PFSK-1 (cell line): Measurements from ENCODE around the gene NOP56.
A peak's percentile ranks its signal among the peaks of the same experiment; 100 is the strongest.

Experiments
- FOXP2 ChIP-seq: optimal IDR thresholded peaks from 2 replicates; pipeline ENCODE3; 2011; ENCODE audit warnings: borderline replicate concordance, control low read depth, inconsistent platforms; ENCODE audit not compliant: insufficient read depth; ENCODE audit errors: extremely low read length, extremely low read depth
- POLR2AphosphoS5 ChIP-seq: IDR thresholded peaks from 2 replicates; pipeline ENCODE4 v1.6.1; 2012; ENCODE audit warnings: low read depth, mild to moderate bottlenecking, control low read depth, low read length, moderate library complexity
- SIN3A ChIP-seq: IDR thresholded peaks from 2 replicates; pipeline ENCODE4 v1.6.1; 2012; ENCODE audit warnings: mild to moderate bottlenecking, low read length, moderate library complexity, borderline replicate concordance; ENCODE audit not compliant: insufficient read depth
- TF ChIP-seq, protein P1 (sequence below), 2 experiments: IDR thresholded peaks; 2 replicates each; pipeline versions ENCODE4 v1.6.1 to v1.8.0; 2011 to 2012; ENCODE audit warnings: low read depth in 2 of 2, low read length in 2 of 2, control low read depth in 1 of 2, inconsistent platforms in 1 of 2, mild to moderate bottlenecking in 1 of 2, moderate library complexity in 1 of 2; ENCODE audit not compliant: insufficient read depth in 1 of 2

DNA sequence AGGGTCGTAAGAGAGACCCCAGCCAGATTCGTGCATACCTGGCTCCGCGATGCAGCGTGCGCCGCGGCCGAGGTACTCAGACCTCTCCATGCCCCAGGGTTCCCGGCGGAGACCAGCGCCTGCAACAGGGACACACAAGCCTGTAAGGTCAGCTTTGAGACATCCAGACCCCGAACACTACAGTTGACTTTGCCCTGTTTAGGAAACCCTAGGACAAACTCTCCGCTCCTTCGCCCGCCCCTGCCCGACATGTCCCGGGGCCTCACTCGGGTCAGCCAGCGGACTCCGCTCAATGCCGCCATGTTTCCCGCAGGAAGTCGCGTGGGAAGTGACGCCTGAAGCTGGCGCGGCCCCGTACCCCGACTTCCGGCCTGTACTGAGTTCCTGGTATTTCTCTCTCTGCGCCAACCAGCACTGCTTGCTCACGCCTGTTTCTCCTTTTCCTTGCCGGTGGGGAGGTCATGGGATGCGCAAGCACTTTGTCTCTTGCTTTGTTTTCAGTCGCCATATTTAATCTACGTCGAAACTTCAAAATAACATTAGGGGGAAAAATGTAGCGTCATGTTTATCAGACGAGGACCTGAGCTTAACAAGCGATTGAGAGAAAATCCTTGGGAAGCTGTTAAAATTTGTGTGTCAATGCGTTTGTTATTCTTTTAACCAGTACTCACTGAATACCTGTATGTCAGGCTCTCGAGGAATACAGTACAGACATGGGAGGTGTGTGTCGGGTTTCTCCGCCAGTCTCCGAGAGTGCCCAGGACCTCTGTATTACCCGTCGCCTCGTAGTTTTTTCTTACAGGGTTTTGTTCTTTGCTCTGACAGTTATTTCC, 11.7 kb downstream of the NOP56 start, which contains the start of gene IDH3B:
- TF ChIP-seq, protein P1, sequence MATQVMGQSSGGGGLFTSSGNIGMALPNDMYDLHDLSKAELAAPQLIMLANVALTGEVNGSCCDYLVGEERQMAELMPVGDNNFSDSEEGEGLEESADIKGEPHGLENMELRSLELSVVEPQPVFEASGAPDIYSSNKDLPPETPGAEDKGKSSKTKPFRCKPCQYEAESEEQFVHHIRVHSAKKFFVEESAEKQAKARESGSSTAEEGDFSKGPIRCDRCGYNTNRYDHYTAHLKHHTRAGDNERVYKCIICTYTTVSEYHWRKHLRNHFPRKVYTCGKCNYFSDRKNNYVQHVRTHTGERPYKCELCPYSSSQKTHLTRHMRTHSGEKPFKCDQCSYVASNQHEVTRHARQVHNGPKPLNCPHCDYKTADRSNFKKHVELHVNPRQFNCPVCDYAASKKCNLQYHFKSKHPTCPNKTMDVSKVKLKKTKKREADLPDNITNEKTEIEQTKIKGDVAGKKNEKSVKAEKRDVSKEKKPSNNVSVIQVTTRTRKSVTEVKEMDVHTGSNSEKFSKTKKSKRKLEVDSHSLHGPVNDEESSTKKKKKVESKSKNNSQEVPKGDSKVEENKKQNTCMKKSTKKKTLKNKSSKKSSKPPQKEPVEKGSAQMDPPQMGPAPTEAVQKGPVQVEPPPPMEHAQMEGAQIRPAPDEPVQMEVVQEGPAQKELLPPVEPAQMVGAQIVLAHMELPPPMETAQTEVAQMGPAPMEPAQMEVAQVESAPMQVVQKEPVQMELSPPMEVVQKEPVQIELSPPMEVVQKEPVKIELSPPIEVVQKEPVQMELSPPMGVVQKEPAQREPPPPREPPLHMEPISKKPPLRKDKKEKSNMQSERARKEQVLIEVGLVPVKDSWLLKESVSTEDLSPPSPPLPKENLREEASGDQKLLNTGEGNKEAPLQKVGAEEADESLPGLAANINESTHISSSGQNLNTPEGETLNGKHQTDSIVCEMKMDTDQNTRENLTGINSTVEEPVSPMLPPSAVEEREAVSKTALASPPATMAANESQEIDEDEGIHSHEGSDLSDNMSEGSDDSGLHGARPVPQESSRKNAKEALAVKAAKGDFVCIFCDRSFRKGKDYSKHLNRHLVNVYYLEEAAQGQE (IDR thresholded peaks at IDR 0.05; ENCODE audit: insufficient read depth in 1 of 2, low read depth in 2 of 2, low read length in 2 of 2) = peak in 1 of 2 experiments; percentile 56; a peak in 2 of 4 replicates
- TF ChIP-seq POLR2AphosphoS5 (peak; percentile 97), FOXP2 (peak; percentile 50), SIN3A (no peak)
